Measurements from ENCODE around the gene PGAP6. TPM values are rescaled to one million over a fixed set of nuclear protein-coding genes. Genes with fewer than 3 reads are reported as not detected.

Gene PGAP6
- total and polyA plus RNA-seq, 2 experiments from 2014 or later = 133 to 205 TPM

GRCh38 chr16:377419-377951 lies 4.3 kb downstream of the PGAP6 start:
- Histone ChIP-seq H4K20me1 (ENCODE audit: insufficient read depth, poor library complexity, severe bottlenecking) (peaks cover 8% of the 10 kb centered on the region), H3K4me2 (no peak overlapping the region), H2AFZ (no peak overlapping the region), H3K9me2 (replicated peaks; ENCODE audit: insufficient read depth) (no peaks in the 10 kb centered on the region), H3K9me3 (ENCODE audit: low read depth) (no peaks in the 10 kb centered on the region), H3K36me3 (replicated peaks; ENCODE audit: insufficient read depth, low read depth) (no peaks in the 10 kb centered on the region), H3K4me1 (ENCODE audit: insufficient read depth) (peaks cover 12% of the 10 kb centered on the region), H3K79me2 (peaks cover 29% of the 10 kb centered on the region), H3K4me3 (no peak overlapping the region), H3K27me3 (no peaks in the 10 kb centered on the region), H3K27ac (no peak overlapping the region)
- TF ChIP-seq CTCF (IDR thresholded peaks at IDR 0.05; ENCODE audit: poor library complexity) (no peak), EZH2phosphoT487 (IDR thresholded peaks at IDR 0.05; ENCODE audit: low read depth, severe bottlenecking, unreplicated experiment) (no peak), EZH2 (IDR thresholded peaks at IDR 0.05; ENCODE audit: borderline replicate concordance) (no peak)
- no peak for DNase-seq (ENCODE audit: low spot score)
- 90% methylated on average over 14 of the region's 42 CpGs for WGBS (ENCODE audit: low lambda C conversion rate, missing lambda C conversion rate)

GRCh38 chr16:376817-377418 lies 4.9 kb downstream of the PGAP6 start:
- peaks cover 12% of the 10 kb centered on the region for H3K4me1 ChIP-seq (ENCODE audit: insufficient read depth)
- H4K20me1 ChIP-seq (ENCODE audit: insufficient read depth, poor library complexity, severe bottlenecking) = peaks cover 8% of the 10 kb centered on the region
- H3K9me2 ChIP-seq (replicated peaks; ENCODE audit: insufficient read depth) = no peaks in the 10 kb centered on the region
- no peaks in the 10 kb centered on the region for H3K36me3 ChIP-seq (replicated peaks; ENCODE audit: insufficient read depth, low read depth)
- no peak overlapping the region for H2AFZ ChIP-seq
- H3K27me3 ChIP-seq = no peaks in the 10 kb centered on the region
- no peak overlapping the region for H3K4me3 ChIP-seq
- DNase-seq (ENCODE audit: low spot score) = no peak
- H3K4me2 ChIP-seq = no peak overlapping the region
- WGBS (ENCODE audit: low lambda C conversion rate, missing lambda C conversion rate) = 94% methylated on average over 22 of the region's 26 CpGs
- H3K27ac ChIP-seq = no peak overlapping the region
- peaks cover 27% of the 10 kb centered on the region for H3K79me2 ChIP-seq
- TF ChIP-seq EZH2phosphoT487 (IDR thresholded peaks at IDR 0.05; ENCODE audit: low read depth, severe bottlenecking, unreplicated experiment) (no peak), EZH2 (IDR thresholded peaks at IDR 0.05; ENCODE audit: borderline replicate concordance) (no peak), CTCF (IDR thresholded peaks at IDR 0.05; ENCODE audit: poor library complexity) (no peak)
- no peaks in the 10 kb centered on the region for H3K9me3 ChIP-seq (ENCODE audit: low read depth)

- peaks cover 25% of the 10 kb centered on the region for H3K79me2 ChIP-seq
- no peaks in the 10 kb centered on the region for H3K9me3 ChIP-seq (ENCODE audit: low read depth)
- no peak overlapping the region for H2AFZ ChIP-seq
- no peak for DNase-seq (ENCODE audit: low spot score)
- H4K20me1 ChIP-seq (ENCODE audit: insufficient read depth, poor library complexity, severe bottlenecking) = peaks cover 7% of the 10 kb centered on the region
- no peaks in the 10 kb centered on the region for H3K36me3 ChIP-seq (replicated peaks; ENCODE audit: insufficient read depth, low read depth)
- WGBS (ENCODE audit: low lambda C conversion rate, missing lambda C conversion rate) = 96% methylated on average over 43 of the region's 44 CpGs
- no peak for TF ChIP-seq EZH2phosphoT487 (IDR thresholded peaks at IDR 0.05; ENCODE audit: low read depth, severe bottlenecking, unreplicated experiment)
- no peak for TF ChIP-seq CTCF (IDR thresholded peaks at IDR 0.05; ENCODE audit: poor library complexity)
- TF ChIP-seq EZH2 (IDR thresholded peaks at IDR 0.05; ENCODE audit: borderline replicate concordance) = no peak
- no peak overlapping the region for H3K27ac ChIP-seq
- no peak overlapping the region for H3K4me3 ChIP-seq
- peaks cover 12% of the 10 kb centered on the region for H3K4me1 ChIP-seq (ENCODE audit: insufficient read depth)
- no peaks in the 10 kb centered on the region for H3K27me3 ChIP-seq
- H3K9me2 ChIP-seq (replicated peaks; ENCODE audit: insufficient read depth) = no peaks in the 10 kb centered on the region
- no peak overlapping the region for H3K4me2 ChIP-seq
Observed at GRCh38 chr16:375927-376816, 5.6 kb downstream of the PGAP6 start.

Measured in hepatocyte (in vitro differentiated cells).